ENCODE measurements around the gene C19orf25.
"Not testable (repeated sequence)": the region's sequence is repeated elsewhere in the genome, so short reads cannot be mapped to it uniquely, and the experiment has no call there.

Gene C19orf25

GRCh38 chr19:1501200-1501595, 22.2 kb upstream of the C19orf25 start:
- no peak for DNase-seq (ENCODE audit: low read depth)
- H3K4me3 ChIP-seq (ENCODE audit: low read depth, low read length) = no peak overlapping the region
- TF ChIP-seq, protein P1, sequence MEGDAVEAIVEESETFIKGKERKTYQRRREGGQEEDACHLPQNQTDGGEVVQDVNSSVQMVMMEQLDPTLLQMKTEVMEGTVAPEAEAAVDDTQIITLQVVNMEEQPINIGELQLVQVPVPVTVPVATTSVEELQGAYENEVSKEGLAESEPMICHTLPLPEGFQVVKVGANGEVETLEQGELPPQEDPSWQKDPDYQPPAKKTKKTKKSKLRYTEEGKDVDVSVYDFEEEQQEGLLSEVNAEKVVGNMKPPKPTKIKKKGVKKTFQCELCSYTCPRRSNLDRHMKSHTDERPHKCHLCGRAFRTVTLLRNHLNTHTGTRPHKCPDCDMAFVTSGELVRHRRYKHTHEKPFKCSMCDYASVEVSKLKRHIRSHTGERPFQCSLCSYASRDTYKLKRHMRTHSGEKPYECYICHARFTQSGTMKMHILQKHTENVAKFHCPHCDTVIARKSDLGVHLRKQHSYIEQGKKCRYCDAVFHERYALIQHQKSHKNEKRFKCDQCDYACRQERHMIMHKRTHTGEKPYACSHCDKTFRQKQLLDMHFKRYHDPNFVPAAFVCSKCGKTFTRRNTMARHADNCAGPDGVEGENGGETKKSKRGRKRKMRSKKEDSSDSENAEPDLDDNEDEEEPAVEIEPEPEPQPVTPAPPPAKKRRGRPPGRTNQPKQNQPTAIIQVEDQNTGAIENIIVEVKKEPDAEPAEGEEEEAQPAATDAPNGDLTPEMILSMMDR (IDR thresholded peaks at IDR 0.05; ENCODE audit: control insufficient read depth, extremely low read depth, insufficient read depth) = no peak

- DNase-seq (ENCODE audit: low read depth); H3K4me3 ChIP-seq (ENCODE audit: low read depth, low read length): not testable (repeated sequence)
Observed at GRCh38 chr19:1499231-1499630, 20.2 kb upstream of the C19orf25 start.

DNA sequence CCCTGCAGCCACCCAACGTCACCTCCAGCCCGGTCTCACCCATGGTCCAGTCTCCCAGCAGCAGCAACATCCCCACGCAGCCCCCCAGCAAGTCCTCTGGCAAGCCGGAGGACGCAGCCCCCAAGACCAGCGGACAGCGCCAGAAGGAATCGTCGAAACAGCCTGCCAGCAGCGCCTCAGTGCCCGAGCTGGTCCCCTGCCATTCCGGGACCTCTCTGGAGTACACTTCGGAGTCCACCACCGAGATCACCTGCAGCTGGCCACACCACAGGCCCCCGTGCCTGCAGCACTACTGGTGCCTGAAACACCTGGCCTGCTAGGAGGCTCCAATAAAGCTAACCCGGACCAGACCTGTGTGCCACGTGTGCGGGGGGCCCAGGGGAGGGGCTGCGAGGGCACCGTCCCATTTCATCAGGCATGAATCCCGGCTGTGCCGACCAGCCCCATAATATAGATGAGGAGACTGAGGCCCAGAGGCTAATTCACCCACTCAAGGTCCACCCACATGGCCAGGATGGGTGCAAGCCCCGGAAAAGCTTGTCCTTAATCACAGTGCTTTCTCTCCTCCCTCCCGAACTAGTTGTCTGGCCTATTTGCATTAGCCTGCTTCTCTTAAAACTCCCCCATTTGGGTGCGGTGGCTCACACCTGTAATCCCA, 18.7 kb upstream of the C19orf25 start:
- TF ChIP-seq, protein P1 (IDR thresholded peaks at IDR 0.05; ENCODE audit: control insufficient read depth, extremely low read depth, insufficient read depth) = no peak
- H3K4me3 ChIP-seq (ENCODE audit: low read depth, low read length) = no peak overlapping the region
- DNase-seq (ENCODE audit: low read depth) = no peak

DNA sequence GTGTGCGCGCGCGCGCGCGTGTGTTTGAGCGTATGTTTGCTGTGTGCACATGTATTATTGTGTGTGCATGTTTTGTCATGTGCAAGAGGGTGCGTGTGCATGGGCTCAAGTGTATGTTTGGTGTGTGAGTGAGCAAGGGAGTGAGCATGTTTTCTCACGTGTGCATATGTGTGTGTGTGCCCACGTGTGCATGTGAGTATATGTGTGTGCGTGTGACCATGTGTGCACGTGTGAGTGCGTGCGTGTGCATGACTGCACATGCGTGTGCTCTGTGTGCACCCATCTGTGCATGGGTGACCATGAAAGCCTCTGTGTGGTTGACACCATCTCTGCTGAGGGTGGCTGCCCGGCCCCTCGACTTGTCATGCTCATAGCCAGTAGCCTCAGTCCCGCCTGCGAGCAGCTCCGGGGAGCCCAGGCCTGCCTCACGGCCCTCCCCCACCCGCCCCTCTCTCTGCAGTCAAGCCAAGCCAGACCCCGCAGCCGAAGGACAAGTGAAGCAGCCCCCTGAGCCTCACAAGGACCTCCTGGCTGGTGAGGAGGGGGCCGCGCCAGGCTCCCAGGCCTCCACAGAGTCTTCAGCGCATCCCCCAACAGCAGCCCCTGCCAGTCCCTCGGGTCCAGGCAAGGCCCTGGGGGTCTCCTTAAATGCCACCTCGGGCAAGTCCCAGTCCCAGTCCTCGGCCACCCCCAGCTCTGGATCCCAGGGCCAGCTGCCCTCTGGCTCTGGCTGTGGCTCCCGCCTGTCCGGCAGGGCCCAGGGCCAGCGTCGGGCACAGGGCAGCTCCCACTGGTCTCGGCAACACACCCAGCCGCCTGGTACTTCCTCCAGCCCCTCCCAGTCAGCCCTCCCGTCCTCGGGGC, 17.9 kb upstream of the C19orf25 start:
- DNase-seq (ENCODE audit: low read depth) = no peak
- TF ChIP-seq, protein P1 (IDR thresholded peaks at IDR 0.05; ENCODE audit: control insufficient read depth, extremely low read depth, insufficient read depth) = no peak
- no peak overlapping the region for H3K4me3 ChIP-seq (ENCODE audit: low read depth, low read length)

DNA sequence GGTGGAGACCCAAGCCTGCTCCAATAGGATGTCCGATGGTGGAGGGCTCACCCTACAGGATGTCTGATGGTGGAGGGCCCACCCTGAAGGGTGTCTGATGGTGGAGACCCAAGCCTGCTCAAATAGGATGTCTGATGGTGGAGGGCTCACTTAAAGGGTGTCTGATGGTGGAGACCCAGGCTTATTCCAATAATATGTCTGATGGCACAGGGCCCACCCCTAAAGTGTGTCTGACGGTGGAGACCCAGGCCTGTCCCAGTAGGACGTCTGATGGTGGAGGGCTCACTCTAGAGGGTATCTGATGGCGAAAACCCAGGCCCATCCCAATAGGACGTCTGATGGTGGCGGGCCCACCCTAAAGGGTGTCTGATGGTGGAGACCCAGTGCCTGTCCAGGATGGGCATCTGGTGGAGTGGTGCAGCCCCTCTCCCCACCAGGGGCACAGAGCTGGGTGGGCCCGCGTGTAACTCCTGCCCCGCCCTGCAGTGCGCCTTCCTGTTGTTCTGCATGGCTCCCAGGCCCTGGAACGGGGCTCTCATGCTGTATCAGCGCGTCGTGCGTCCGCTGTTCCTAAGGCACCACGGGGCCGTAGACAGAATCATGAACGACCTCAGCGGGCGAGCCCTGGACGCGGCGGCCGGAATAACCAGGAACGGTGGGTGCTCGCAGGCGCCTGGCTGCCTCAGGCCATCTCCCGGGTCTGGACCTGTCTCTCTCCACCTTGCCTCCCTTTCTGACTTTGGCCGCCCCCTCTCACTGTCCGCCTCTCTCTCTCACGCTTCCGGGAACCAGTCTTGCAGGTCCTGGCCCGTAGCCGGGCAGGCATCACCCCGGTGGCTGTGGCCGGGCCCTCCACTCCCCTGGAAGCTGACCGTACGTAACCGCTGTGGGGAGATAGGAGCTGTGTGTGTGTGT, 17.0 kb upstream of the C19orf25 start:
- no peak overlapping the region for H3K4me3 ChIP-seq (ENCODE audit: low read depth, low read length)
- DNase-seq (ENCODE audit: low read depth) = no peak
- TF ChIP-seq, protein P1 (IDR thresholded peaks at IDR 0.05; ENCODE audit: control insufficient read depth, extremely low read depth, insufficient read depth) = no peak

DNA sequence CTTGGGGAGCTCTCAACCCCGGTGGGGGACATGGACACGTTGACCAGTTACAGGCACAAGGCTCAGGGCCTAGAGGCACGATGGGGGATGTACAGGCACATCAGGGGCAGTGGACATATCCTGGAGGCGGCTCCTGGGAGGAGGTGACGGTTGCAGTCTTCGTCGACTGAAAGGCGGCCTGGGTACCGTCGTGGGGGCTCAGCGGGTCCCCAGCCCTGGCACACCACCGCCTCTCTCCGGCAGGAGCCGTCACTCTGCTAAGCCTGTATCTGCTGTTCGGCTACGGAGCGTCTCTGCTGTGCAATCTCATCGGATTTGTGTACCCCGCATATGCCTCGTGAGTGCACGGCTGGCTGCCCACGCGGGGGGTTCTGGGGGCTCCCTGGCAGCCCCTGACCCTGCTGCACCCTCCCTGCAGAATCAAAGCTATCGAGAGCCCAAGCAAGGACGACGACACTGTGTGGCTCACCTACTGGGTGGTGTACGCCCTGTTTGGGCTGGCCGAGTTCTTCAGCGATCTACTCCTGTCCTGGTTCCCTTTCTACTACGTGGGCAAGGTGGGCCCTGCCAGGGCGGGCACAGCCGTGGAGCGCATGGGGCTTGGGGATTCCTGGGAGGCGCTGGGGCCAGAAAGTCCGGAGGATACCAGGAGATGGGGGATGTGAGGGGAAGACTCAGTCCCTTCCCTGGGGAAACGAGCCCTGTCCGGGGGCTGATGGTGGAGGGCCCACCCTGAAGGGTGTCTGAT, 16.2 kb upstream of the C19orf25 start:
- no peak for DNase-seq (ENCODE audit: low read depth)
- TF ChIP-seq, protein P1 (IDR thresholded peaks at IDR 0.05; ENCODE audit: control insufficient read depth, extremely low read depth, insufficient read depth) = no peak

More for the DNA sequence above, 16.2 kb upstream of the C19orf25 start:
- H3K4me3 ChIP-seq (ENCODE audit: low read depth, low read length) = no peak overlapping the region

Data from LNCaP clone FGC (cell line).